Bone marrow (tissue), 2 donors: ENCODE data around the gene CCNY.
"Not testable (repeated sequence)": the region's sequence is repeated elsewhere in the genome, so short reads cannot be mapped to it uniquely, and the experiment has no call there.

Experiments
- DNase-seq, 2 donors: peaks; one replicate each; lab custom pipeline; 2025; lab: John Stamatoyannopoulos, UW

Gene CCNY

DNA sequence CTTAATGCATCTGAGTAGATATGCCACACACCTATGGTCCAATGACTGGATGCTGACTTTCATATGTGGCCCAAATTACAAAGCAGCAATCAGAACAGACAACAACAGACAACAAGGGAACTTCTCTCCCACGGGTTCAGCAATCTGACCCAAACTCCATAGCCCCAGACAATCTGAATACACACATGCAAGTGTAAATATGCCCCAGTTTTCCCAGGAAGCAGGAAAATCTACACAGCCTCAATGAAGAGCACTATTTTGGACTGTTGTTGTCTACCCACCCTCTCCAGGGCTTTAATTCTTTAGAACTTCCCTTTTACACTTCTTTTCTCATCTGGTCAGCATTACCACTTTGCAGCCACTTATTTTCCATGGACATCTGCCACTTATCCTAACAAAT is 2.0 kb upstream of the CCNY start:
- no peak for DNase-seq

DNA sequence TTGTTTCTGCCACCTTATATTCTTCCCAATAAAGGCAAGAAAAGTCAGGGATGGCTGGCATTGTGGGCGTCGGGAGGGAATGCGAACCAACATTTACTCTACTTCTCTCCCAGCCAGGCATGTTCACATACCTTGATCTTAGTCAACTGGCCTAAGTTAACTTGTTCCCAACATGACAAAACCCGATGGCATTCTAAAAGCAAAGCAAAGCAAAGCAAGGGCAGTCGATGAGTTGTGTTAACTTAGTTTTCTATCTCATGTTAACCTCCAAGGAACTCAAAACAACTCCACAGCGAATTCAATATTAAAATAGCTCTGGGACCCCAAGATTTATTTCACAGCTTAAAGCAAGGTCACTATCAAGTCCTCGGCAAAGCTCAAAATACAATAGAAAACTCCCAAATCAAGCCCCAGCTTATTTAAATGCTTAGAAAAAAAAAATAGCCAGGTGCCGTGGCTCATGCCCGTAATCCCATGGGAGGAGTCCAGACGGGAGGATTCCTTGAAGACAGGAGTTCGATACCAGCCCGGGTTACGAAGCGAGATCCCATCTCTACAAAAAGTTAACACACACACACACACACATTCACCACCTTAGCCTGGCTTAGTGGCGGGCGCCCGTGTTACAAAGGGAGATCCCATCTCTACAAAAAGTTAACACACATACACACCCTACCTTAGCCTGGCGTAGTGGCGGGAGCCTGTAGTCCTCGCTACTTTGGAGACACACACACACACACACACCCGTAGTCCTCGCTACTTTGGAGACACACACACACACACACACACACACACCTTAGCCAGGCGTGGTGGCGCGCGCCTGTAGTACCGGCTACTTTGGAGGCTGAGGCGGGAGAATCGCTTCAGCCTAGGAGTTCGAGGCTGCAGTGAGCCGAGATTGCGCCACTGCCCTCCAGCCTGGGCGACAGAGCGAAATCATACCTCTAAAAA is 901 bp upstream of the CCNY start:
- no peak for DNase-seq

- peak in 1 of 2 donors; percentile 7 for DNase-seq
Observed at GRCh38 chr10:35336921-35337823, 863 bp downstream of the CCNY start.

GRCh38 chr10:35339942-35340341 is 3.6 kb downstream of the CCNY start:
- DNase-seq: no peak

DNA sequence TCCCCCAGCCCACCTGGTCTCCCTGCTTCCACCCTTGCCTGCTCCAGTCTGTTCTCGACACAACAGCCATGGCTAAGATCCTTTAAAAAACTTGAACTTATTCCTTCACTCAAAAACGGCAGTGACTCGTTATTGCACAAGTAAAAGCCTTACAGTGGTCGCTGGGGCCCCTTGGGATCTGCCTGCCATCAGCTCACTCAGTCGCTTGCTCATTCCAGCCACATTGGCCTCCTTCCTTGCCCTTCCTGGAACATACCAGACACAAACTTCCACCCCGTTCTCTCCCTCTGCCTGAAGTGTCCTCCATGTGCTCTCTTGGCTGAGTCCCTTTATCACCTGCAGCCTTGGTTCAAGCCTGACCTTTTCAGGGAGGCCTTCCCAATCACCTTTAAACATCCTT is 4.7 kb downstream of the CCNY start:
- DNase-seq: no peak

GRCh38 chr10:35341521-35341920 is 5.2 kb downstream of the CCNY start:
- no peak for DNase-seq

DNA sequence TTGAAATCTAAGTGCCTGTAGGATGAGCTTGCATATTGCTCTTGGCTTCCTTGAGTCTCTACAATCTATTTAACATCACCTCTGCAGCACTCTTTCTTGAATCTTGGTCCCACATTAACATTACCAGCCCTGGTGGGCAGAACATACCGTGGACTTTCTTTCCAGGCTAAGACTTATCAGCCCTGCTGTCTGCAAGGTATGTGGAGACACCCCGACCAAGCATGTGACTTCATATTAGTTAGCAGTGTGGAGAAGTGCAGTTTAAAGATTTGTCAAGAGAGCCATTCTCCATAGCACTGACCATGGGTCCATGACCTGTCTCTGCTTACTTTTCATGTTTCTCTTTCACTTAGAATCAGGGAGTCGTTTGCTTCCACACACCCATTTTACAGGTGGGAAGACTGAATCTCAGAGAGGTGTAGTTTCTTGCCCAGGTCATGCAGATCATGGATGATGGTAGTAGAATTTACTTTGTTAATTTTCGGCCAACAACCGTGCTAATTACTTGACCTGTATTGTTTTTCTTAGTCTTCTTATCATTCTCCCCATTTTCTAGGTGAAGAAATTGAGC is 6.0 kb downstream of the CCNY start:
- DNase-seq: no peak

GRCh38 chr10:35343739-35344138 is 7.4 kb downstream of the CCNY start:
- no peak for DNase-seq

- no peak for DNase-seq
Observed at GRCh38 chr10:35345383-35345742, 9.1 kb downstream of the CCNY start.

- DNase-seq: no peak
Observed at GRCh38 chr10:35346248-35346647, 9.9 kb downstream of the CCNY start.

GRCh38 chr10:35347121-35347562 is 10.8 kb downstream of the CCNY start:
- no peak for DNase-seq

DNA sequence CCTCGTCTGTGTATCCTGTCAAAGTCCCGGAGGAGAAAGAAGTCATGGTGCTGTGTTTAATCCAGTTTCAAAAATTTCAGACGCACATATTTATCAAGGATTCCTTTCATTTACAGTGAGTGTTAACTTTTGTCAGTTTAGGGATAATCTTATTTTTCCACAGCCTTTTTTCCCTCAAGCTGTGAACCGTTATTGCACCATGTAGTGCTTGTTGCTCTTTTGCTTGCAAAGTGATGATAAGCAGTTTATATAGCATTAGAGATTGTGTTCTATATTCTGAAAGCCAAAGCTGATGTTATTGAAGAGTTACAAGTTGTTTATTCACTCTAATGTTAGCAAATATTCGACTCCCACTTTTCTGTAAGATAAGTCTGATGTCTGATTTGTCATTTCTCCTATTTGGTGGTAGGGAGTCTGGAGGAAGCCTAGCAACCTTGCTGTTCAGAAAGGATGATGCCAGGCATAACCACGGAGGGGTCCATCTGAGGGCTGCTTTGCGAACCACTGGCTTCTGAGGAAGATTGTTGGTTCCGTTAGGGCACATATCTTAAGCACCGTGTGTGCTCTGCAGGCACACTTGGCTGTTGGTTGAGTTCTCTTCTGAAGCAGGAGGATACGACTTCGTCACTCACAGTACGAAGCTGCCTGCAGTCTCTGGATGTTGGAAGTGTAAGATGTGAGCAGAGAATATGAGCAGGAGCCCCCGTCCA is 11.7 kb downstream of the CCNY start:
- no peak for DNase-seq

GRCh38 chr10:35348609-35349388 is 12.5 kb downstream of the CCNY start:
- DNase-seq: no peak

DNA sequence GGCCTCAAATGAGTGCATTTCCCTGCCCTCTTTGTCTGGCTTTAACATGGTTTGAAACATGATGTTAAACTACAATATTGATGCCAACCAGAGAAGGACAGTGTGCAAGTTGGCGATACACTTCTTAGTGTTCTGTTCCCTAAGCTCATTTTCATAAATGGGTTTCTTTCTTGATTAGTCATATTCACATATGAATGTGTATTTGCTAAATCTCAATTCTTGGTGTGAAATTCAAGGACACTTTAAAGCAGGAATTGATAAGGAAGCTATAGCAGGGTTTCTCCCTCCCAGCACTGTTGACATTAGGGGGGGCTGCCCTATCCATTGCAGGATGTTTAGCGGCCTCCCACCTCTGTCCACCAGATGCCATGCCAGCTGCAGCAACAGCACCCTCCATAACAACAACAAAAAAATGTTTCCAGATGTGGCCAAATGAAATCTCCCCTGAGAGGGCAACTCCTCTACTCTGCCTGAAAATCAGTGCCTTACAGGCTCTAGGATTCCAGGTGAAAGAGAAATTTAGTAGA is 13.1 kb downstream of the CCNY start:
- DNase-seq: no peak

DNA sequence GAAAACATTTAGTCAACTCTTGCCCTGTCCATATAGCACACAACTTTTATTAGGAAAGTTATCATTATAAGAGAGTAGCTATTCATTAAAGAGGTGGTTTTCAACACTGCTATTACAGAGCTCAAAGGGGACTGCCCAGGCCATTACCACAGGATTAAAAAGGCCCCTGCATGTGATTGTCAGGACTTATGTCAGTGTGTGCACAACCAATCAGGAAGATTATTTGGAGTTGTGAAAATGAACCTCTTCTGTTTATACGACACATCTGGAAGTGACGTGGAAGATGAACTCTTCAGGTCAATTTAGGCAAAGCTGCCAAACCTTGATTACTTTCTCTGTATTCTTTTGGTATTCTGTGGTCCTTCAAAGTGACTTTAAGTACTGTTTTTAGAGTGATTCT is 14.7 kb downstream of the CCNY start:
- no peak for DNase-seq

- DNase-seq: no peak
Observed at GRCh38 chr10:35352097-35352496, 15.8 kb downstream of the CCNY start.

GRCh38 chr10:35352512-35352911 is 16.2 kb downstream of the CCNY start:
- DNase-seq: no peak

GRCh38 chr10:35353395-35353794 is 17.1 kb downstream of the CCNY start:
- DNase-seq: no peak

- DNase-seq: no peak
Observed at GRCh38 chr10:35353805-35354204, 17.5 kb downstream of the CCNY start.

GRCh38 chr10:35354257-35354656 is 17.9 kb downstream of the CCNY start:
- DNase-seq: not testable (repeated sequence)
